LNCaP clone FGC (cell line): Measurements from ENCODE around the gene SRPK2.

Source experiments
- DNase-seq: peaks from one replicate; pipeline ENCODE4 v3.0.0-alpha.2; 2011; ENCODE audit warnings: low read depth
- H3K4me3 ChIP-seq: 2 replicates; pipeline ENCODE4 v1.5.1; 2011; ENCODE audit warnings: mild to moderate bottlenecking, low read depth, low read length, control low read depth
- TF ChIP-seq, protein P1 (sequence below): IDR thresholded peaks from 2 replicates; pipeline ENCODE4 v1.5.1; 2012; ENCODE audit warnings: mild to moderate bottlenecking; ENCODE audit not compliant: control insufficient read depth, insufficient read depth; ENCODE audit errors: extremely low read depth

The SRPK2 gene

DNA sequence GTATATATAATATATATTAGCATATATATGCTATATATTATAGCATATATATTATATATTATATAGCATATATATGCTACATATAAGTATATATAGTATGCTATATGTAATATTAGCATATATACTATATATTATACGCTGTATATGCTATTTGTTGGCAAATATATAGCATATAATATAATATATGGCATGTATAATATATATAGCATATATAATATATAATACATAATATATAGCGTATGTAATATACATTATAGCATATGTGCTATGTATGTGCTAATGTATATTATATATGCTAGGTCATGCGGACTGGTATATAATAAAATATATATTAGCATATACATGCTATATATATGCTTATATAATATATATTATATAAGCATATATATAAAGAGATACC is 301.9 kb downstream of the SRPK2 start:
- TF ChIP-seq, protein P1, sequence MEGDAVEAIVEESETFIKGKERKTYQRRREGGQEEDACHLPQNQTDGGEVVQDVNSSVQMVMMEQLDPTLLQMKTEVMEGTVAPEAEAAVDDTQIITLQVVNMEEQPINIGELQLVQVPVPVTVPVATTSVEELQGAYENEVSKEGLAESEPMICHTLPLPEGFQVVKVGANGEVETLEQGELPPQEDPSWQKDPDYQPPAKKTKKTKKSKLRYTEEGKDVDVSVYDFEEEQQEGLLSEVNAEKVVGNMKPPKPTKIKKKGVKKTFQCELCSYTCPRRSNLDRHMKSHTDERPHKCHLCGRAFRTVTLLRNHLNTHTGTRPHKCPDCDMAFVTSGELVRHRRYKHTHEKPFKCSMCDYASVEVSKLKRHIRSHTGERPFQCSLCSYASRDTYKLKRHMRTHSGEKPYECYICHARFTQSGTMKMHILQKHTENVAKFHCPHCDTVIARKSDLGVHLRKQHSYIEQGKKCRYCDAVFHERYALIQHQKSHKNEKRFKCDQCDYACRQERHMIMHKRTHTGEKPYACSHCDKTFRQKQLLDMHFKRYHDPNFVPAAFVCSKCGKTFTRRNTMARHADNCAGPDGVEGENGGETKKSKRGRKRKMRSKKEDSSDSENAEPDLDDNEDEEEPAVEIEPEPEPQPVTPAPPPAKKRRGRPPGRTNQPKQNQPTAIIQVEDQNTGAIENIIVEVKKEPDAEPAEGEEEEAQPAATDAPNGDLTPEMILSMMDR, result no peak
- DNase-seq, result no peak
- no peak overlapping the region for H3K4me3 ChIP-seq

DNA sequence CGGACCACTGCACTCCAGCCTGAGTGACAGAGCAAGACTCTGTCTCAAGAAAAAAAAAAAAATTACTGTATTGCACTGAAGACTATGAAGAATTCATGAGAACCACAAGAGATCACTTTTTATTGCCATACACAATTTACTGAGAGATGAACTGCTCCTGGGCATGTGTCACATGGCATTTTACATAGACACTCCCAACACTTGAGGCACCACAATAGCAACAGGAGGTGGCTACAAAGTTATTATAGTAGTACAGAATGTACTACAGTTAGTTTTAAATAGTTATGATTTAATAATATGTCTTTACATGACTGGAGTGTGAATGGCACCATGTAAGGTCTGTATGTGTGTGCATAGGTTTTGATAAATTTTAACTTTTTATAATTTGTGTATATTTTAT is 304.1 kb downstream of the SRPK2 start:
- H3K4me3 ChIP-seq, result no peak overlapping the region
- no peak for DNase-seq
- TF ChIP-seq, protein P1, result no peak

DNA sequence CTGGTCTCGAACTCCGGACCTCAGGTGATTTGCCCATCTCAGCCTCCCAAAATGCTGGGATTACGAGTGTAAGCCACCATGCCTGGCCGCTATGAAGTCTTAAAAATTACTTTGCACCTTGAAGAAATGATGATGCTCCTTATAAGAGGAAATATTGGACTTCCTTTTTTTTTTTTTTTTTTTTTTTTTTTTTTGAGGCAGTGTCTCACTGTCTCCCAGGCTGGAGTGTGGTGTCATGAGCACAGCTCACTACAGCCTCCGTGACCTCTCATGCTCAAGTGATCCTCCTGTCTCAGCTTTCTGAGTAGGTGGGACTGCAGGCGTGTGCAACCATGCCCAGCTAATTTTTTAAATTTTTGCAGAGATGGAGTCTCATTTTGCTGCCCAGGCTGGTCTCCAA is 309.4 kb downstream of the SRPK2 start:
- TF ChIP-seq, protein P1, result no peak
- no peak overlapping the region for H3K4me3 ChIP-seq

DNA sequence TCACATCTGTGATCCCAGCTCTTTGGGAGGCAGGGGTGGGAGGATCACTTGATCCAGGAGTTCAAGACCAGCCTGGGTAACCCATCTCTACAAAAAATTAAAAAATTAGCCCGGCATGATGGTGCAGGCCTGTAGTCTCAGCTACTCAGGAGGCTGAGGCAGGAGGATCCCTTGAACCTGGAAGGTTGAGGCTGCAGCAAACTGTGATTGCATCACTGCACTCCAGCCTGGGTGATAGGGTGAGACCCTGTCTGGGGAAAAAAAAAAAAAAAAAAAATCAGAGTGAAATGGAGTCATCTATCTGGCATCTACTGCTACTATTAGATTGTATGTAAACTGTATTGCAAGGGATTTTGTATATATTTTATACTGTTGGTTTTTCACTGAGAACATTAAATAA is 315.6 kb downstream of the SRPK2 start:
- H3K4me3 ChIP-seq, result no peak overlapping the region
- DNase-seq, result no peak

More for the DNA sequence above, 309.4 kb downstream of the SRPK2 start:
- DNase-seq, result no peak

DNA sequence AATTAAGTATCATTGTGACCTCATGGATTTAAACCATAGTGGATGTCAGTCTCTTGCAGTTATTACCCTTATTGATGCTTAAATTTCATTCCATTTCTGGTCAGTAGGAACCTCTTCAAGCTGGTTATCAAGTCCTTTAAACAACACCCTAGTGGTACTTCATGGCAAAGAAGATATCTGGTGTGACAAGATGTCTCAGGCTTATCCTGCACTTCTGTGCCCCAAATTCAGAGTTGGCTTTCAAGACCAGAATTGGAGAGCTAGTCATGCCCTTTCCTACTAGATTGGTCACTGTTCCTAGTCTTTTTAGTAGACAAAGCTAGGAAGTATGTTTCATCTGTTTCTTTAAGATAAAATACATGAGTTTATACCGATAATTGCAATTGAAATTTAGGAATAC is 319.8 kb downstream of the SRPK2 start:
- H3K4me3 ChIP-seq, result no peak overlapping the region
- TF ChIP-seq, protein P1, result no peak
- DNase-seq, result no peak

More for the DNA sequence above, 315.6 kb downstream of the SRPK2 start:
- TF ChIP-seq, protein P1, result no peak

DNA sequence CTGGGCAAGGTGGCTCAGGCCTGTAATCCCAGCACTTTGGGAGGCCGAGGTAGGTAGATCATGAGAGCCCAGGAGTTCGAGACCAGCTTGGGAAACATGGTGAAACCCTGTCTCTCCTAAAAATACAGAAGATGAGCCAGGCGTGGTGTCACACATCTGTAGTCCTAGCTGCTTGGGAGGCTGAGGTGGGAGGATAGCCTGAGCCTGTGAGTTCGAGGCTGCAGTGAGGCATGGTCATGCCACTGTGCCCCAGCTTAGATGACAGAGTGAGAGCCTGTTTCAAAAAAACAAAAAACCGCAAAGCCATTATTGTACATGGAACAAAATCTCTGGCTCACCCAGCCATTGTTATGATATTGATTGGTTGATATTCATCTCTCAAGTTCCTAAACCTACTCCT is 321.0 kb downstream of the SRPK2 start:
- TF ChIP-seq, protein P1, result no peak
- DNase-seq, result no peak
- no peak overlapping the region for H3K4me3 ChIP-seq
